DOHH2 (cell line): ENCODE measurements around the gene KCNN3.

Source experiments
- CTCF ChIP-seq: fragments of 200-600 bp; sonication (generic); IDR thresholded peaks from one replicate; pipeline ENCODE4 v1.5.1; 2014; ENCODE audit warnings: antibody characterized with exemption, mild to moderate bottlenecking, low read depth, low read length; ENCODE audit not compliant: poor library complexity, severe bottlenecking
- EZH2phosphoT487 ChIP-seq: fragments of 200-600 bp; sonication (generic); IDR thresholded peaks from 2 replicates; pipeline ENCODE4 v1.6.1; 2017; ENCODE audit warnings: borderline replicate concordance, mild to moderate bottlenecking, antibody characterized with exemption, low read length, moderate library complexity, mixed read lengths

- TF ChIP-seq CTCF (no peak), EZH2phosphoT487 (no peak)
Observed at GRCh38 chr1:154794608-154795007, 75.5 kb downstream of the KCNN3 start.
